HepG2 (cell line): Measurements from ENCODE around the gene HEPHL1. TPM values are rescaled to one million over a fixed set of nuclear protein-coding genes. Genes with fewer than 3 reads are reported as not detected.

Source experiments
- ATAC-seq: fragments of 200-7000 bp; cut with Tn5 transposase; 3 replicates; pipeline ENCODE4 v1.9.1; 2020; ENCODE audit warnings: mild to moderate bottlenecking, moderate library complexity
- BruUV-seq: library from RNA; stranded (reverse); fragments of 400-500 nt; replicated peaks from 2 replicates; lab custom pipeline; 2021; lab: Mats Ljungman, UMichigan
- CTCF ChIA-PET: fragments of 300-600 bp; formaldehyde crosslinking; extraction: SDS; loops from one replicate; lab custom pipeline; 2021; ENCODE audit warnings: low total read pairs, inconsistent platforms, low intra/inter-chr PET ratio; lab: Yijun Ruan, JAX
- POLR2A ChIA-PET: fragments of 350-600 bp; sonication (Branson Sonifier 250); formaldehyde crosslinking; loops from one replicate; lab custom pipeline; 2020; ENCODE audit warnings: antibody characterized with exemption, inconsistent platforms; lab: Yijun Ruan, JAX
- DNase-seq: peaks from one replicate; pipeline ENCODE4 v3.0.0-alpha.2; 2015; ENCODE audit warnings: low spot score
- FAIRE-seq: peaks from 3 replicates; lab custom pipeline; 2011; peaks lifted over from hg19 to GRCh38; lab: Jason Lieb, UNC
- H2AFZ ChIP-seq: one replicate; pipeline ENCODE4 v1.6.1; 2011; ENCODE audit warnings: low read length, inconsistent platforms
- H3K27ac ChIP-seq: fragments of 300-600 bp; 3 replicates; pipeline ENCODE4 v1.8.0; 2011; ENCODE audit warnings: mixed run types, mild to moderate bottlenecking, mixed read lengths, low read length, inconsistent platforms; ENCODE audit not compliant: insufficient read depth; ENCODE audit errors: extremely low read length
- H3K27me3 ChIP-seq, 2 experiments: fragments of 200-600 bp in 1 of 2; 2 replicates in 1 of 2; 3 replicates in 1 of 2; pipeline versions ENCODE4 v1.6.0 to v1.8.0; 2011; ENCODE audit warnings: low read length in 2 of 2, mild to moderate bottlenecking in 2 of 2, moderate library complexity in 2 of 2, inconsistent platforms in 1 of 2; ENCODE audit not compliant: insufficient read depth in 2 of 2, control insufficient read depth in 1 of 2
- H3K36me3 ChIP-seq, 2 experiments: fragments of 200-600 bp in 1 of 2; replicated peaks in 1 of 2; 2 replicates in 1 of 2; 3 replicates in 1 of 2; pipeline versions ENCODE4 v1.5.1 to v1.8.0; 2011; ENCODE audit warnings: low read length in 2 of 2, inconsistent platforms in 1 of 2; ENCODE audit not compliant: insufficient read depth in 2 of 2, control insufficient read depth in 1 of 2
- H3K4me1 ChIP-seq: 2 replicates; pipeline ENCODE4 v1.5.1; 2012; ENCODE audit warnings: low read length, inconsistent platforms; ENCODE audit not compliant: insufficient read depth
- H3K4me2 ChIP-seq: 2 replicates; pipeline ENCODE4 v1.6.0; 2011; ENCODE audit warnings: low read depth, low read length, inconsistent platforms
- H3K4me3 ChIP-seq, 3 experiments: fragments of 200-600 bp in 1 of 3; sonication (generic), shearing (Covaris generic) in 1 of 3; replicated peaks in 1 of 3; 2 replicates each; pipeline ENCODE4 v1.5.1; 2011 to 2016; ENCODE audit warnings: low read length in 3 of 3, inconsistent platforms in 2 of 3, low read depth in 2 of 3, mild to moderate bottlenecking in 2 of 3, control low read depth in 1 of 3, mixed read lengths in 1 of 3; ENCODE audit not compliant: insufficient read depth in 1 of 3
- H3K79me2 ChIP-seq: one replicate; pipeline ENCODE4 v1.6.1; 2011; ENCODE audit warnings: low read length, inconsistent platforms; ENCODE audit not compliant: insufficient read depth
- H3K9ac ChIP-seq: 2 replicates; pipeline ENCODE4 v1.6.0; 2011; ENCODE audit warnings: mild to moderate bottlenecking, low read depth, low read length, inconsistent platforms; ENCODE audit not compliant: insufficient read depth
- H3K9me3 ChIP-seq: 2 replicates; pipeline ENCODE4 v1.5.1; 2012; ENCODE audit warnings: mild to moderate bottlenecking, low read length
- H4K20me1 ChIP-seq: 2 replicates; pipeline ENCODE4 v1.6.0; 2011; ENCODE audit warnings: inconsistent platforms, mild to moderate bottlenecking, low read length, moderate library complexity; ENCODE audit not compliant: insufficient read depth
- CREB3 ChIP-seq: sonication (generic); formaldehyde crosslinking; IDR thresholded peaks from 2 replicates; pipeline ENCODE4 v1.5.0; 2020; ENCODE audit warnings: missing genetic modification reagents
- ESRRA ChIP-seq: sonication (generic); formaldehyde crosslinking; IDR thresholded peaks from 2 replicates; pipeline ENCODE4 v1.5.1; 2020; ENCODE audit warnings: mild to moderate bottlenecking, low read depth, missing genetic modification reagents
- KDM5A ChIP-seq: fragments of 200-600 bp; sonication (generic); IDR thresholded peaks from 2 replicates; pipeline ENCODE4 v1.7.0; 2018; ENCODE audit warnings: antibody characterized with exemption, mild to moderate bottlenecking, low read length, borderline replicate concordance
- MLLT10 ChIP-seq: sonication (generic); formaldehyde crosslinking; IDR thresholded peaks from 2 replicates; pipeline ENCODE4 v1.4.0; 2020; ENCODE audit warnings: missing genetic modification reagents
- NCOA5 ChIP-seq: sonication (generic); formaldehyde crosslinking; IDR thresholded peaks from 2 replicates; pipeline ENCODE4 v1.4.0; 2020; ENCODE audit warnings: missing genetic modification reagents
- NR2F2 ChIP-seq: IDR thresholded peaks from 2 replicates; pipeline ENCODE4 v1.6.1; 2012; ENCODE audit warnings: low read depth, inconsistent platforms, borderline replicate concordance
- RARA ChIP-seq: IDR thresholded peaks from 2 replicates; pipeline ENCODE4 v1.6.1; 2016; ENCODE audit warnings: missing genetic modification reagents, missing compliant biosample characterization
- TIGD3 ChIP-seq: sonication (generic); formaldehyde crosslinking; IDR thresholded peaks from 2 replicates; pipeline ENCODE4 v1.5.1; 2020; ENCODE audit warnings: mild to moderate bottlenecking, missing genetic modification reagents, borderline replicate concordance
- ZBTB14 ChIP-seq: sonication (generic); formaldehyde crosslinking; IDR thresholded peaks from 2 replicates; pipeline ENCODE4 v1.4.0; 2020; ENCODE audit warnings: missing genetic modification reagents
- ZC3H4 ChIP-seq: sonication (generic); formaldehyde crosslinking; IDR thresholded peaks from 2 replicates; pipeline ENCODE4 v1.4.0; 2020; ENCODE audit warnings: missing genetic modification reagents, borderline replicate concordance
- ZNF10 ChIP-seq: sonication (generic); formaldehyde crosslinking; IDR thresholded peaks from 2 replicates; pipeline ENCODE4 v1.4.0; 2020; ENCODE audit warnings: mild to moderate bottlenecking, low read depth, missing genetic modification reagents, borderline replicate concordance
- ZNF367 ChIP-seq: sonication (generic); formaldehyde crosslinking; IDR thresholded peaks from 2 replicates; pipeline ENCODE4 v1.4.0; 2020; ENCODE audit warnings: missing genetic modification reagents, borderline replicate concordance
- ZNF569 ChIP-seq: sonication (generic); formaldehyde crosslinking; IDR thresholded peaks from 2 replicates; pipeline ENCODE4 v1.5.0; 2020; ENCODE audit warnings: mild to moderate bottlenecking, missing genetic modification reagents, moderate library complexity, borderline replicate concordance
- ZNF792 ChIP-seq: IDR thresholded peaks from 2 replicates; pipeline ENCODE4 v1.6.1; 2016
- WGBS: methylation state at CpG from one replicate; pipeline ENCODE4 v1.1.6; 2017; ENCODE audit warnings: low lambda C conversion rate; 5-methylcytosine and 5-hydroxymethylcytosine counted together
- in situ Hi-C: cut with HindIII; loops from 2 replicates; pipeline ENCODE4 v1.10.0; 2017; ENCODE audit warnings: low pct_unique_long_range_greater_than_20kb; ENCODE audit not compliant: extremely low pct_ligation_motif_present
- intact Hi-C: fragments of 100-400 bp; cut with micrococcal nuclease; formaldehyde crosslinking; loops from one replicate; pipeline ENCODE4 v1.10.0; 2022; ENCODE audit not compliant: unreplicated experiment
- polyA plus RNA-seq, 8 experiments: library from polyadenylated mRNA; depleted of rRNA in 3 of 8; stranded (reverse) in 7 of 8; unstranded in 1 of 8; fragments of >200 nt; fragmentation: Illumina TruSeq in 4 of 8; extraction: Trizol in 4 of 8; gene quantifications; 2 replicates each; pipeline versions ENCODE4 v1.2.1 to v1.2.3, GENCODE V29; 2011 to 2016; ENCODE audit warnings: low read depth in 4 of 8, missing spikeins in 1 of 8, mixed read lengths in 1 of 8; ENCODE audit not compliant: insufficient read depth in 1 of 8
- total RNA-seq, 5 experiments: library from RNA; depleted of rRNA; stranded (reverse); fragments of >200 nt; fragmentation: Illumina TruSeq; extraction: Trizol; gene quantifications; 2 replicates each; pipeline ENCODE4 v1.2.3, GENCODE V29; 2016; ENCODE audit warnings: low read depth in 1 of 5
- TF ChIP-seq, protein P1 (sequence below): fragments of 450-650 bp; IDR thresholded peaks from 2 replicates; pipeline ENCODE4 v1.6.1; 2017
- TF ChIP-seq, protein P2 (sequence below): sonication (generic); formaldehyde crosslinking; IDR thresholded peaks from 2 replicates; pipeline ENCODE4 v1.5.0; 2020; ENCODE audit warnings: missing genetic modification reagents
- TF ChIP-seq, protein P3 (sequence below): sonication (generic); formaldehyde crosslinking; IDR thresholded peaks from 2 replicates; pipeline ENCODE4 v1.5.1; 2020; ENCODE audit warnings: mild to moderate bottlenecking, moderate library complexity, missing genetic modification reagents

Gene HEPHL1
- total and polyA plus RNA-seq, 2 of the 13 experiments (the other 11 are each of a cell fraction or from before 2014, with no cell fraction given) = 0.04 to 0.05 TPM

- peaks cover 16% of the 10 kb centered on the region for H4K20me1 ChIP-seq
- FAIRE-seq (no peak), DNase-seq (no peak), ATAC-seq (no peak)
- peaks cover 55% of the 10 kb centered on the region for H3K79me2 ChIP-seq
- H3K27me3 ChIP-seq = no peaks in the 10 kb centered on the region
- no peak overlapping the region for H3K27ac ChIP-seq
- no TSS peak for BruUV-seq
- no peak overlapping the region for H3K9ac ChIP-seq
- no peak overlapping the region for H3K4me3 ChIP-seq
- no peaks in the 10 kb centered on the region for H3K9me3 ChIP-seq
- no peak overlapping the region for H2AFZ ChIP-seq
- in situ Hi-C loops (no loop called here), intact Hi-C loops (no loop called here)
- POLR2A ChIA-PET = no interaction called here
- WGBS = 68% methylated on average over 2 of the region's 2 CpGs
- H3K36me3 ChIP-seq = no peaks in the 10 kb centered on the region; a peak in 2 of 5 replicates
- no peak overlapping the region for H3K4me2 ChIP-seq
- CTCF ChIA-PET = no interaction called here
- H3K4me1 ChIP-seq = peaks cover 88% of the 10 kb centered on the region
- TF ChIP-seq ZC3H4 (CRISPR knock-in tag) (no peak), TIGD3 (CRISPR knock-in tag) (no peak), ZNF569 (no peak), NR2F2 (no peak), CREB3 (no peak), RARA (CRISPR knock-in tag) (no peak), ZNF792 (no peak), KDM5A (no peak), ESRRA (CRISPR knock-in tag) (no peak), ZNF10 (CRISPR knock-in tag) (no peak), ZNF367 (CRISPR knock-in tag) (no peak), NCOA5 (CRISPR knock-in tag) (no peak), MLLT10 (no peak), ZBTB14 (CRISPR knock-in tag) (no peak)
- TF ChIP-seq, protein P1, sequence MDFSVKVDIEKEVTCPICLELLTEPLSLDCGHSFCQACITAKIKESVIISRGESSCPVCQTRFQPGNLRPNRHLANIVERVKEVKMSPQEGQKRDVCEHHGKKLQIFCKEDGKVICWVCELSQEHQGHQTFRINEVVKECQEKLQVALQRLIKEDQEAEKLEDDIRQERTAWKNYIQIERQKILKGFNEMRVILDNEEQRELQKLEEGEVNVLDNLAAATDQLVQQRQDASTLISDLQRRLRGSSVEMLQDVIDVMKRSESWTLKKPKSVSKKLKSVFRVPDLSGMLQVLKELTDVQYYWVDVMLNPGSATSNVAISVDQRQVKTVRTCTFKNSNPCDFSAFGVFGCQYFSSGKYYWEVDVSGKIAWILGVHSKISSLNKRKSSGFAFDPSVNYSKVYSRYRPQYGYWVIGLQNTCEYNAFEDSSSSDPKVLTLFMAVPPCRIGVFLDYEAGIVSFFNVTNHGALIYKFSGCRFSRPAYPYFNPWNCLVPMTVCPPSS = no peak
- TF ChIP-seq, protein P2, sequence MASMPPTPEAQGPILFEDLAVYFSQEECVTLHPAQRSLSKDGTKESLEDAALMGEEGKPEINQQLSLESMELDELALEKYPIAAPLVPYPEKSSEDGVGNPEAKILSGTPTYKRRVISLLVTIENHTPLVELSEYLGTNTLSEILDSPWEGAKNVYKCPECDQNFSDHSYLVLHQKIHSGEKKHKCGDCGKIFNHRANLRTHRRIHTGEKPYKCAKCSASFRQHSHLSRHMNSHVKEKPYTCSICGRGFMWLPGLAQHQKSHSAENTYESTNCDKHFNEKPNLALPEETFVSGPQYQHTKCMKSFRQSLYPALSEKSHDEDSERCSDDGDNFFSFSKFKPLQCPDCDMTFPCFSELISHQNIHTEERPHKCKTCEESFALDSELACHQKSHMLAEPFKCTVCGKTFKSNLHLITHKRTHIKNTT (CRISPR knock-in tag) = no peak
- TF ChIP-seq, protein P3, sequence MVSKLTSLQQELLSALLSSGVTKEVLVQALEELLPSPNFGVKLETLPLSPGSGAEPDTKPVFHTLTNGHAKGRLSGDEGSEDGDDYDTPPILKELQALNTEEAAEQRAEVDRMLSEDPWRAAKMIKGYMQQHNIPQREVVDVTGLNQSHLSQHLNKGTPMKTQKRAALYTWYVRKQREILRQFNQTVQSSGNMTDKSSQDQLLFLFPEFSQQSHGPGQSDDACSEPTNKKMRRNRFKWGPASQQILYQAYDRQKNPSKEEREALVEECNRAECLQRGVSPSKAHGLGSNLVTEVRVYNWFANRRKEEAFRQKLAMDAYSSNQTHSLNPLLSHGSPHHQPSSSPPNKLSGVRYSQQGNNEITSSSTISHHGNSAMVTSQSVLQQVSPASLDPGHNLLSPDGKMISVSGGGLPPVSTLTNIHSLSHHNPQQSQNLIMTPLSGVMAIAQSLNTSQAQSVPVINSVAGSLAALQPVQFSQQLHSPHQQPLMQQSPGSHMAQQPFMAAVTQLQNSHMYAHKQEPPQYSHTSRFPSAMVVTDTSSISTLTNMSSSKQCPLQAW (CRISPR knock-in tag) = no peak
These were observed 127.0 kb downstream of the HEPHL1 start for GRCh38 chr11:94148189-94148588.
